IPS-15b (cell line): ENCODE data around the gene VN1R5.
"Not testable (repeated sequence)": the region's sequence is repeated elsewhere in the genome, so short reads cannot be mapped to it uniquely, and the experiment has no call there.

Experiments
- H3K27me3 ChIP-seq: one replicate; pipeline ENCODE4 v1.6.1; 2013; ENCODE audit warnings: low read length; ENCODE audit not compliant: control insufficient read depth, insufficient read depth
- H3K36me3 ChIP-seq: one replicate; pipeline ENCODE4 v1.6.1; 2013; ENCODE audit warnings: low read length; ENCODE audit not compliant: control insufficient read depth, insufficient read depth
- H3K4me1 ChIP-seq: one replicate; pipeline ENCODE4 v1.6.1; 2013; ENCODE audit warnings: mild to moderate bottlenecking, low read length; ENCODE audit not compliant: control insufficient read depth, insufficient read depth
- H3K4me3 ChIP-seq: one replicate; pipeline ENCODE4 v1.5.1; 2013; ENCODE audit warnings: low read depth, low read length
- H3K9ac ChIP-seq: one replicate; pipeline ENCODE4 v1.6.1; 2013; ENCODE audit warnings: low read depth, mild to moderate bottlenecking, low read length
- H3K9me3 ChIP-seq: one replicate; pipeline ENCODE4 v1.6.1; 2013; ENCODE audit warnings: mild to moderate bottlenecking, low read length; ENCODE audit not compliant: control insufficient read depth, insufficient read depth

The VN1R5 gene

DNA sequence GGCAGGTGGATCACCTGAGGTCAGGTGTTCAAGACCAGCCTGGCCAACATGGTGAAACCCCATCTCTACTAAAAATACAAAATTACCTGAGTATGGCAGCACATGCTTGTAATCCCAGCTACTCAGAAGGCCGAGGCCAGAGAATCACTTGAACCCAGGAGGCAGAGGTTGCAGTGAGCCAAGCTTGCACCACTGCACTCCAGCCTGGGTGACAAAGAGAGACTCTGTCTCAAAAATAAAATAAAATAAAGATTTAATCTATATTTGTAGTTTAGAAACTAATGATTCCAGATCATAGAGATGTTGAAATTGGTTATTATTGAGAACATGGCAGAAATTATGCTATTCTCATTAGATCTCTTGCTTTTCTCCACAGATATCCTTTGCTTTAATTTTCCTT lies at the start of gene VN1R5:
Gene VN1R5 (plus strand): TSS at position 301 of the 400 bp plus-strand sequence.
- not testable (repeated sequence) for H3K9ac ChIP-seq, H3K4me1 ChIP-seq, H3K4me3 ChIP-seq, H3K27me3 ChIP-seq, H3K36me3 ChIP-seq, H3K9me3 ChIP-seq

DNA sequence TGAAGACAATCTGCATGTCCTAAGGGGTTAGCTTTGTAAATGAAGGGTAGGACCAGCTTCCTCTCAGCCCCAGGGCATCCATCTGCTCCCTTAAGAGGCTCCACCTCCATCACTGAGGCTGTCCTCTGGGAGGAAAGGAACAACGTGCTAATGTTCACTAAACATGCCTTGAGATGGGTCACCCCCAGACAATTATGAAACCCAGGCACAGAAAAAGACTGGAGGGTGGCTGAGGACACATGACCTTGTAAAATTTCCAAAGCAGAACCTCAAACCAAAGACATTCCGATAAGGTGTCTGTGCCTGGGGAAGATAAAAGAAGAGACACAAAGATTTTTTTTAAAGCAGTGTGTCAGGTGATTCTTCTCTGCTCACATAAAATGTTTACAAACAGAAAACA lies 46.5 kb upstream of the VN1R5 start:
- H3K9me3 ChIP-seq: no peaks in the 10 kb centered on the region
- no peaks in the 10 kb centered on the region for H3K36me3 ChIP-seq
- H3K27me3 ChIP-seq: no peaks in the 10 kb centered on the region
- peaks cover 7% of the 10 kb centered on the region for H3K4me1 ChIP-seq
- H3K9ac ChIP-seq: no peak overlapping the region
- peak overlapping the region; percentile 91 for H3K4me3 ChIP-seq

DNA sequence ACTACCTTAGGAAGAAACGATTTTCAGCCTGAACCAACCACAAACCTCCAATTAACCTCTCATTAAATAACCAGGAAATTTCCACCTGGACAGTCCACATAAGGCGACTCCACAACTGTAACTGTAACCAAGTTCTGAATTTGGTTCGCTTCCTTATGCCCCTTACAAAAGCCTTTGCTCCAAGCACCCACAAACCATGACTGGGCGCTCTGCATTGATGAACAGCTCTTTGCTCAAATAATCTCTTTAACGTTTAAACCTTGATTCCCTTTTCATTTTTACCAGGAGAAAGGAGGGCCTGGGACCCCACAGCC lies 45.9 kb upstream of the VN1R5 start:
- Histone ChIP-seq H3K9ac (peak overlapping the region; percentile 14), H3K4me3 (peak overlapping the region; percentile 91), H3K9me3 (no peaks in the 10 kb centered on the region), H3K27me3 (no peaks in the 10 kb centered on the region), H3K4me1 (peaks cover 7% of the 10 kb centered on the region), H3K36me3 (no peaks in the 10 kb centered on the region)

DNA sequence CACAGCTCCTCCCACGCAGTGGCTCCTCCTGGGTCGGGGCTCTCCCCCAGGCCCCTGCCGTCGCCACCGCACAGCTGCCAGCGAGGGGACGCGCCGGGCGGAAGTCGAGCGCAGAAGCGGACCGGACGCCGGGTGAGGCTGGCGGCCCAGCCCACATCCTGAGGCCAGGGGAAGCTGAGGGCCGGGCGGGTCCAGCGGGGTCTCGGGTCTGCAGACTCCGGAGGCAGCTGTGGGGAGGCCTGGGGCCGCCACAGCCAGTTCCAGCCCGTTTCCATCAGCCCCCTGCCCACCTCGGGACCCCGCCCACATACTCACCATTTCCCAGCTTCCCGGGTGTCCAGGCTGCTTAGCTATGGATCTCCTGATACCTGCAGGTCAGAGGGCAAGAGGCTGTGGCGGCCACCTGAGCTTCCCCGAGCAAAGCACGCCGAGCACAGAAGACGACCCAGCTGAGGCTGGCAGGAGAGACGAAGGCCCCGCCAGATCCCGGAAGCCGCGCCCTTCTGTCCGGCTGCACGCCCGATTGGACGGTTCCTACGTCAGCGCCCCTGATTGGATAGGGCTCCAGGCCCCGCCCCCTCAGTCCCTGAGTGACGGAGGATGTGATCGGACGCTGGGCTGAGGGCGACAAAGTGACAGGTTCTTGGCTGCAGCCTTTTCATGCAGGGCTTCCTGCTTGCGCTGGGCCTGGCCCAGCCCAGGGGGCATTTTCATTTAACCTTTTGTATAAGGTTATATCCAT lies 45.3 kb upstream of the VN1R5 start:
- Histone ChIP-seq H3K4me3 (peak overlapping the region; percentile 91), H3K27me3 (no peaks in the 10 kb centered on the region), H3K9ac (peak overlapping the region; percentile 14), H3K36me3 (no peaks in the 10 kb centered on the region), H3K9me3 (no peaks in the 10 kb centered on the region), H3K4me1 (peaks cover 7% of the 10 kb centered on the region)

DNA sequence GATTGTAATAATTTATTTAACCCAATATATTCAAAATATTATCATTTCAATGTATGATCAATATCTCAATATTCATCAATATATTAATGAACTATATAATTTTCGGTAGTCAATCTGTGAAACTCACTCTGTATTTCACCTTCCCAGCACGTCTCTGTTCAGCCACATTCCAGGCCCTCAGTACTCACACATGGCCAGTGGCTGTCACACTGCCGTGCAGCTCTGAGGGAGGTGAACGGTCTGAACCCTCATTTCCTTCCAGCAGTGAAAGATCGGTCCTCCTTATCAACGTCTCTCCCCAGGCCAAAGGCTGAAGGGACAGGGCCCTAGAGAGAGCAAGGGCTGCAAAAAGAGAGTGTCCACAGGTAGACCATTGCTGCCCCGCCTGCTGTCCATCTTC lies 44.5 kb upstream of the VN1R5 start:
- Histone ChIP-seq H3K9me3 (no peaks in the 10 kb centered on the region), H3K27me3 (no peaks in the 10 kb centered on the region), H3K9ac (no peak overlapping the region), H3K4me1 (peaks cover 7% of the 10 kb centered on the region), H3K4me3 (no peak overlapping the region), H3K36me3 (no peaks in the 10 kb centered on the region)

DNA sequence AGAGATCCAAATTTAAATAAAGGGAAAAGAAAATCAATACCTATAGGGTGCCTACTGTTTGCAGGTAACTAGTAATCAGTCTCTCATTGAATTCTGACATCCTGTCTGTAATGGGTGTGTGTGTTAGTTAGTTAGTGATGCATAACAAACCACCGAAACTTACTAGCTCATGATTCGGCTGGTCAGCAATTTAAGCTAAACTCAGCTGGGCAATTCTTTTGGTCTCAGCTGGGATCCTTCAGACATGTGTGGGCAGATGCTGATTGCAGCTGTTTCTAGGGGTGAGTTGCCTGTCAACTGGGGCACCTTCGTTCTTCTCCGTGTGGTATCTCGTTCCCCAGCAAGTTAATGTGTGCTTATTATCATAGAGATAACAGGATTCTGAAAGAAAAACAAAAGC lies 43.9 kb upstream of the VN1R5 start:
- no peak overlapping the region for H3K4me3 ChIP-seq
- H3K27me3 ChIP-seq: no peaks in the 10 kb centered on the region
- no peaks in the 10 kb centered on the region for H3K36me3 ChIP-seq
- H3K9ac ChIP-seq: no peak overlapping the region
- H3K9me3 ChIP-seq: no peaks in the 10 kb centered on the region
- peaks cover 7% of the 10 kb centered on the region for H3K4me1 ChIP-seq

DNA sequence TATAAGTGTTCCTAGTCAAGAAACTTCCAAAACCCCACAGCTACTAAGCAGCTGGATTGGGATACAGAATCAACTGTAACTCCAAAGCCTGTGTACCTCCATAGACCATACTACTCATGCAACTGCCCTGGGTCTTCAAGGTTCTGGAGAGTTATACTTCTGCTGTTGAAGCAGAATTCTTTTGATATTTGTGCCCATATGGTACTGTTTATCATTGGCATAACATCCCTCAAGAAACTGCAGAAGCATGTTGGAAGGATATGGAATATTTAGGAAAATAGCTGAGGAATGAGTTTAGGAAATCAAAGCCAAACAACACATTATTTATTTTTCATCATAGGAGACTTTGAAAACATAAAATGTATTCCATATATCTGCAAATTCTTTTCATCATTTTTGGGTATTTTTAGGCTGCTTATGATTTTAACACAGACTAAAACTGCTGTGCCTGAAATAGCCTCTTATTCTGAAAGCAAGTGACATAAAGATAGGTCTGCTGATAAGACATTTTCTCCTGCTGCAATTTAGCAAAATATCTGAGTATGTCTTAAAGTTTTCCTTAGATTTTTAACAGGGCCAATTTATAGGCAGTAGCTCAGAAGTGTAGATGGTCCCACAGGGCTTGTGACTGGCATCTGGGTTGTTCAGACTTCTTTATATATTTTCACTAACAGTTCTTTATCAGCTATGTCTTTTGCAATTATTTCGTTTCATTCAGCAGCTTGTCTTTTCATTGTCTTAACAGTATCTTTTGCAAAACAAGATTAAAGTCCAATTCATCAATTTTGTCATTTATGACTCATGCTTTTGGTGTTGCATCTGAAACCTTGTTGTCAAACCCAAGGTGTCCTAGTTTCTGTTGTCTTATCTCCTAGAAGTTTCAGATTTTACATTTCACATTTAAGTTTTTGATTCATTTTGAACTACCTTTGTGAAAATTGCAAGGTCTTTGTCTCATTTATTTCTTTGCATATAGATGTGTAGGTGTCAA lies 43.0 kb upstream of the VN1R5 start:
- no peak overlapping the region for H3K4me3 ChIP-seq
- no peaks in the 10 kb centered on the region for H3K27me3 ChIP-seq
- peaks cover 7% of the 10 kb centered on the region for H3K4me1 ChIP-seq
- H3K9me3 ChIP-seq: no peaks in the 10 kb centered on the region
- H3K9ac ChIP-seq: no peak overlapping the region
- no peaks in the 10 kb centered on the region for H3K36me3 ChIP-seq

DNA sequence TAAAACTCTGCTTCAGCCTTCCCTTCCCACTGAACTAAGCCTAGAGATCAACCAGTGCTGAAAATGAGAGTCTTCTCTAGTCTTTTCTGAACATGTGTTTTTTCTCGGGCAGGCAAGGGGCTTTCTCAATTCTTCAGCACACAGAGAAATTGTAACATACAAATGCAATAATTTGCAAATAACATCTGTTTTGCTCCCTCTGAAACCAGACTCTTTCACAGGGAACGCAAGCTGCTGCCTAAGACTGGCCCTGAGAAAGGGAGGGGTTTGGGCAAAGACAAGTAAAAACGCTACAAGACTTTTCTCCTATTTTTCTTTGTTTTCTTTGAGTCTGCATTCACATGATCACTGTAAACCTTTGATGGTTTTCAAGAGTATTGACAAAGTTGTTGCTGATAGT lies 39.6 kb upstream of the VN1R5 start:
- no peak overlapping the region for H3K9ac ChIP-seq
- no peaks in the 10 kb centered on the region for H3K27me3 ChIP-seq
- H3K36me3 ChIP-seq: no peaks in the 10 kb centered on the region
- no peaks in the 10 kb centered on the region for H3K9me3 ChIP-seq
- H3K4me1 ChIP-seq: no peaks in the 10 kb centered on the region
- no peak overlapping the region for H3K4me3 ChIP-seq

DNA sequence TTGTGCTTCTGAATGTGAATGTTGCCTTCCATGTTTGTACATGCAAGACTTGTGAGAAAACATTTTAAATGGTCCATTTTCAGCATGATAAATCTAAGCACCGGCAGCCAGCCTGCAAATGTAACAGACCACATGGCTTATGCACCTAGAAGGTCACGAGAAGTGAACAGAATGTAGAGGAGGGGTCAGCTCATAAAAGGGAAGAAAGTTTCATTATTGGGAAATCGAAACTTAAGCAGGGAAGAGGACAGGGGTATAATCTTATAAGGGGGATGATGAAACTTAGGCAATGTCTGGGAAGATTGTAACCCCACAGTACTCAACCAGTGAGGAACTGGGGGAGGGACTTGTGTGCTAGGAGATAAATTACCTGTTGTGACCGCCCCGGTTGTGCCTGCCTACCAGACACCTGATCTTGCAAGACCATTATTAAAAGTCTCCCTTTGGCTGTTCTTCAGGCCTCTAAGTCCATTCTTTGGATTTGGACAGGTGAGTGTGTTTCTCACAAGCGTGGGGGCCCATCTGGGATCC lies 37.7 kb upstream of the VN1R5 start:
- Histone ChIP-seq H3K9ac (no peak overlapping the region), H3K4me3 (no peak overlapping the region), H3K4me1 (no peaks in the 10 kb centered on the region), H3K9me3 (no peaks in the 10 kb centered on the region), H3K27me3 (no peaks in the 10 kb centered on the region), H3K36me3 (no peaks in the 10 kb centered on the region)

DNA sequence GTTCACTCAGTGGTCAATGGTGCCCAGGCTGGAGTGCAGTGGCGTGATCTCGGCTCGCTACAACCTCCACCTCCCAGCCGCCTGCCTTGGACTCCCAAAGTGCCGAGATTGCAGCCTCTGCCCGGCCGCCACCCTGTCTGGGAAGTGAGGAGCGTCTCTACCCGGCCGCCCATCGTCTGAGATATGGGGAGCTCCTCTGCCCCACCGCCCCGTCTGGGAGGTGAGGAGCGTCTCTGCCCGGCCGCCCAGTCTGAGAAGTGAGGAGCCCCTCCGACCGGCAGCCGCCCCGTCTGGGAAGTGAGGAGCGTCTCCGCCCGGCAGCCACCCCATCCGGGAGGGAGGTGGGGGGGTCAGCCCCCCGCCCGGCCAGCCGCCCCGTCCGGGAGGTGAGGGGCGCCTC lies 35.6 kb upstream of the VN1R5 start:
- H3K4me3 ChIP-seq, H3K9ac ChIP-seq, H3K36me3 ChIP-seq, H3K4me1 ChIP-seq, H3K9me3 ChIP-seq, H3K27me3 ChIP-seq: not testable (repeated sequence)

DNA sequence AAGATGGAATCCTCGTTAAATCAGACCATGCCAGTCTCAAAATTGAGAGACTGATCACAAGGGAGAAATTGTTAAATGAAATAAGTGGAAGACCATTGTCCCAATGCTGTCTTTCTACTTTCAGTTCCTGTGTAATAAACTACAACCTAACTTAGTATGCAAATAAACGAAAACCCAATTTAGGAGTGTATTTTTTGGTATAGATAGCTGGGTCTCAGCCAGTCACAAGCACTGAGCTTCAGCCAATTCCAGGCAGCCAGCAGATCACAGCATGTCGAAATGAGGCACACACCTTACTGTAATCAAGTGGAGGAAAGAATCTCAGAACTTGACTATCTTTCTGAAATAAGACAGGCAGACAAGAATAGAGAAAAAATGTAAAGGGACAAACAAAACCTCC lies 33.0 kb upstream of the VN1R5 start:
- H3K27me3 ChIP-seq: no peaks in the 10 kb centered on the region
- H3K9ac ChIP-seq: no peak overlapping the region
- H3K4me3 ChIP-seq: no peak overlapping the region
- H3K36me3 ChIP-seq: no peaks in the 10 kb centered on the region
- H3K9me3 ChIP-seq: no peaks in the 10 kb centered on the region
- H3K4me1 ChIP-seq: no peaks in the 10 kb centered on the region

DNA sequence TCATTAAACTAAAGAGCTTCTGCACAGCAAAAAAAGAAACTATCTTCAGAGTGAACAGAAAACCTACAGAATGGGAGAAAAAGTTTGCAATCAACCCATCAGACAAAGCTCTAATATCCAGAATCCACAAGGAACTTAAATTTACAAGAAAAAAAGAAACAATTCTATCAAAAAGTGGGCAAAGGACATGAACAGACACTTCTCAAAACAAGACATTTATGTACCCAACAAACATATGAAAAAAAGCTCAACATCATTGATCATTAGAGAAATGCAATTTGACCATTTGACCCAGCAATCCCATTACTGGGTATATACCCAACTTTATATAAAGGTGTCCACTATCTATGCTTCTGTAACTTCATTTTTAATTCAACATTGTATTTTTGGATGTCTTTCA lies 31.1 kb upstream of the VN1R5 start:
- Histone ChIP-seq H3K4me1 (no peaks in the 10 kb centered on the region), H3K27me3 (no peaks in the 10 kb centered on the region), H3K9me3 (no peaks in the 10 kb centered on the region), H3K36me3 (no peaks in the 10 kb centered on the region), H3K9ac (no peak overlapping the region), H3K4me3 (no peak overlapping the region)
